ENCODE measurements around the gene PLCG2. TPM values are rescaled to one million over a fixed set of nuclear protein-coding genes. Genes with fewer than 3 reads are reported as not detected.

The PLCG2 gene
- total RNA-seq, 1 donor from 2014 or later, result 7.1 TPM

DNA sequence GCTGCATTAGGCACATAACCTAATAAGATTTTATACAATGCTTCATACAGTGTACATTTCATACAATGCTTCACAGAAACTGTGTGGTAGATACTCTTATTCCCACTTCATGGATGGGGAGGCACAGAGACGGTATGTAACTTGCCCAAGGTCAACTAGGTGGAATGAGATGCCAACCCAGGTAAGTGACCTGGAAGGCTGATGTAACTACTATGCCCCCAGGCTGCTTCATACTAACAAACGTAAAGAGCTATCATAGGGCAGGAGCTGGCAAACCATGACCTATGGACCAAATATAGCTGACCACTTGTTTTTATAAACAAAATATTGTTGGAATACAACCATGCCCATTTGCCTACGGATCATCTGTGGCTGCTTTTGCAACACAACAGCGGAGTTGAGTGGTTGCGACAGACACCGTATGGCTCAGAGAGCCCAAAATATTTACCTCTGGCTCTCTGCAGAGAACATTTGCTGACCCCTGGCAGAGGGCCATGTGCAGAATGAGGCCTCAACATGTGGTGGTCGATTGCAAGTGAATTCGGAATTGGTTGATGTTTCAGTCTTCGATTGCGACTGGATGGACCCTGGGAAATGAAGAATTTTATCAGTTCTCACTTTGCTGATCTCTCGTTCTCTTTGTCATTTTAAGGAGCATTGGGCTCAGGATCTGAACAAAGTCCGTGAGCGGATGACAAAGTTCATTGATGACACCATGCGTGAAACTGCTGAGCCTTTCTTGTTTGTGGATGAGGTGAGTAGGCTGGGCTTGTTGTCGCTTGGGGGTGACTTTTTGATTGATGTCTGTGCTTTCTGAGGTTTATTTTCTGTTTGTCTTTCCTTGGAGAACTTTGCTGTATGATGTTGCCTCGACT lies 109.7 kb downstream of the PLCG2 start:
- Mint-ChIP-seq H3K4me3 (ENCODE audit: low read depth) (no peak overlapping the region), H3K9me3 (no peaks in the 10 kb centered on the region), H3K36me3 (ENCODE audit: low read depth) (no peaks in the 10 kb centered on the region), H3K27me3 (ENCODE audit: low read depth) (no peaks in the 10 kb centered on the region), H3K27ac (no peak overlapping the region), H3K4me1 (ENCODE audit: low read depth) (peaks cover 1% of the 10 kb centered on the region)
- DNase-seq (ENCODE audit: low spot score), result no peak
- intact Hi-C loops (cut with micrococcal nuclease), result no loop called here

DNA sequence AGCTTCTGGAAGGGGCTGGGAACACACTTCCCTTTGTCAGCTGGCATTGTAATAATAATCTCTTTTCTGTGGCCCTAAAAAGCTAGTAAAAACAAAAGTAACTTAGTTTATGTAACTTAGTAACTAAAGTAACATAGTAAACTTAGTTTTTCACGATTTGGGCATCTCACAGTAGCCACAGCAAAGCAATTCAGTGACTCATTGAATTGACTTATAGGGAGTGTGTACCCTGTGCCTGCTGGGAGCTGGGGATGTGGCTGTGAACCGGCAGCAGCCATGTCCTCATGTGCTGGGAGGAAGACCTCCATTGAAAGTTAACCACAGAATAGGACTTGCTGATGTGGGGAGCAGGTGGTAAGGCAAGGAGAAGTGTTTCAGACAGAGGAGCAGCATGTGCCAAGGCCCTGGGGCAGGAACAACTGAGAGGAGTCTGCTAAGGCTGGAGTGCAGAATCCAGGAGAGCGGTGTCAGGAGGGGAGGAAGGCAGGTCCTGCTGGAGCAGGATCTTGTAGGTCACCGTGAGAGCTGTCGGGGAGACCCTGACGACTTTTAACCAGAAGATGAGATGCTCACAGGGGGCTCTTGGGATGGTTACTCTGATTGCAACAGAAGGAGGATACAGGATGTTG lies 112.8 kb downstream of the PLCG2 start:
- no peak overlapping the region for H3K27ac Mint-ChIP-seq
- H3K4me3 Mint-ChIP-seq (ENCODE audit: low read depth), result no peak overlapping the region
- no peak for DNase-seq (ENCODE audit: low spot score)
- no peaks in the 10 kb centered on the region for H3K36me3 Mint-ChIP-seq (ENCODE audit: low read depth)
- intact Hi-C loops (cut with micrococcal nuclease), result loop anchor here (2.0 kb wide), 1 partner anchor 171 kb away; no protein-coding TSS in a partner anchor
- no peaks in the 10 kb centered on the region for H3K27me3 Mint-ChIP-seq (ENCODE audit: low read depth)
- H3K9me3 Mint-ChIP-seq, result no peaks in the 10 kb centered on the region
- peaks cover 1% of the 10 kb centered on the region for H3K4me1 Mint-ChIP-seq (ENCODE audit: low read depth)

DNA sequence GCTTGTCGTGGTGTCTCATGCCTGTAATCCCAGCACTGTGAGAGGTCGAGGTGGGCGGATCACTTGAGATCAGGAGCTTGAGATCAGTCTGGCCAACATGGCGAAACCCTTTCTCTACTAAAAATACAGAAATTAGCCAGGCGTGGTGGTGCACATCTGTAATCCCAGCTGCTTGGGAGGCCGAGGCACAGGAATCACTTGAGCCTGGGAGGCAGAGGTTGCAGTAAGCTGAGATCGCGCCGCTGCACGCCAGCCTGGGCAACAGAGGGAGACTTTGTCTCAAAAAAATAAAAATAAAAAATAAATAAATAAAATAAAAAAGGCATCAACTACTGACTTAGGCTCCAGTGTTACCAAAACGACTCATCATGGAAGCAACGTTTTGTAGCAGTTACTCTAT lies 115.5 kb downstream of the PLCG2 start:
- no peak overlapping the region for H3K27ac Mint-ChIP-seq

DNA sequence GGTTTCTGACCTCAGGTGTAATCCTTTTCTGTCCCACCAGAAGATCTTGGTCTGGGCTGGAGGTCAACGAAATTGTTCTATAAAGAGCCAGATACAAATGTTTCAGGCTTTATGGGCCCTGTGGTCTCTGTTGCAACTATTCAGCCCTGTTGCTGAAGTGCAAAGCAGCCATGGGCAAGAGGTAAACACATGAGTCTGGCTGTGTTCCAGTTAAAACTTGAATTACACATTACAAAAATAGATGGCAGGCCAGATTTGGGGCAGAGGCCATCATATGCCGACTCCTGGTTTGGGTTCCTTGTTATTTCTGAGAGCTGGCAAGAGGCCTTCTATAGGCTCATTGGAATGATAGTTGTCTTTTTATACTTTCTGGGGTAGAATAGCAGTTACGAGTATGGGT lies 117.8 kb downstream of the PLCG2 start:
- DNase-seq (ENCODE audit: low spot score), result no peak
- no peaks in the 10 kb centered on the region for H3K27me3 Mint-ChIP-seq (ENCODE audit: low read depth)
- no peak overlapping the region for H3K4me3 Mint-ChIP-seq (ENCODE audit: low read depth)
- no peaks in the 10 kb centered on the region for H3K9me3 Mint-ChIP-seq
- no peaks in the 10 kb centered on the region for H3K4me1 Mint-ChIP-seq (ENCODE audit: low read depth)
- no peak overlapping the region for H3K27ac Mint-ChIP-seq
- intact Hi-C loops (cut with micrococcal nuclease), result no loop called here
- no peaks in the 10 kb centered on the region for H3K36me3 Mint-ChIP-seq (ENCODE audit: low read depth)

More for the DNA sequence above, 115.5 kb downstream of the PLCG2 start:
- H3K4me3 Mint-ChIP-seq (ENCODE audit: low read depth), result no peak overlapping the region
- H3K36me3 Mint-ChIP-seq (ENCODE audit: low read depth), result no peaks in the 10 kb centered on the region
- no peak for DNase-seq (ENCODE audit: low spot score)
- intact Hi-C loops (cut with micrococcal nuclease), result no loop called here
- no peaks in the 10 kb centered on the region for H3K27me3 Mint-ChIP-seq (ENCODE audit: low read depth)
- no peaks in the 10 kb centered on the region for H3K4me1 Mint-ChIP-seq (ENCODE audit: low read depth)
- no peaks in the 10 kb centered on the region for H3K9me3 Mint-ChIP-seq

DNA sequence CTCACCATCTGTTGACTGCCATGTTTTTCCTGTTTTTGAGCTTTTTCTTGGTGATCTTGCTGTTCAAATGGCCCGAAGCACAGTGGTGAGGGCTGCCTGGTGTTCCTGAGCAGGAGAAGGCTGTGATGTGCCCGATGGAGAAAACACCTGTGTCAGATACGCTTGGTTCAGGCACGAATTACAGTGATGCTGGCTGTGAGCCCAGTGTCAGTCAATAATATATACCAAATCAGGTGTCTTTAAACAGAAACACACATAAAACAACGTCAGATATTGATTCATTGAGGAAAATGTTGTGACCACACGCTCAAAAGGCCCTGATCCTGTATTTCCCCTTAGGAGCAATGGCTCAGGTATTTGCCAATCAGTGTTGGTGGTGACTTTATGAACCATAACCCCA lies 120.5 kb downstream of the PLCG2 start:
- Mint-ChIP-seq H3K4me3 (ENCODE audit: low read depth) (no peak overlapping the region), H3K36me3 (ENCODE audit: low read depth) (peaks cover 4% of the 10 kb centered on the region), H3K27ac (no peak overlapping the region), H3K9me3 (peaks cover 9% of the 10 kb centered on the region), H3K27me3 (ENCODE audit: low read depth) (no peaks in the 10 kb centered on the region), H3K4me1 (ENCODE audit: low read depth) (no peaks in the 10 kb centered on the region)
- intact Hi-C loops (cut with micrococcal nuclease), result no loop called here
- no peak for DNase-seq (ENCODE audit: low spot score)

DNA sequence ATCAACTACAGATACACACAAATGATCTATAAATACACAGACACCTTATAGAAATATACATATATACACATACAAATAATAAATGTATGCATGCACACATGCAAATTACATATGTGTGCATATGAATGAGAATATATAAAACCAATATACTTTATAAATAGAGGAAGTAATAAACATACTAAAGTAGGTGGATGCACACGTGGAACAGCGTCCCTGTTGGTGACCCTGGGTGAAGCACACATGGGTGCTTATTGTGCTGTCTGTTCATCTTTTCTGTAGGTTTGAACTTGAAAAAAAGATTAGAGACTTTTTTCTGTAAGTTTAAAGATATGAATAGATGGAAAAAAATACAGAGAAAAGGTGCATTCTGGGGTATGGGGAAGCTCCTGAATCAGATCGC lies 120.9 kb downstream of the PLCG2 start:
- DNase-seq (ENCODE audit: low spot score), result no peak
- no peaks in the 10 kb centered on the region for H3K27me3 Mint-ChIP-seq (ENCODE audit: low read depth)
- peaks cover 4% of the 10 kb centered on the region for H3K36me3 Mint-ChIP-seq (ENCODE audit: low read depth)
- H3K4me1 Mint-ChIP-seq (ENCODE audit: low read depth), result no peaks in the 10 kb centered on the region
- peaks cover 9% of the 10 kb centered on the region for H3K9me3 Mint-ChIP-seq
- no peak overlapping the region for H3K27ac Mint-ChIP-seq
- no peak overlapping the region for H3K4me3 Mint-ChIP-seq (ENCODE audit: low read depth)
- intact Hi-C loops (cut with micrococcal nuclease), result no loop called here

DNA sequence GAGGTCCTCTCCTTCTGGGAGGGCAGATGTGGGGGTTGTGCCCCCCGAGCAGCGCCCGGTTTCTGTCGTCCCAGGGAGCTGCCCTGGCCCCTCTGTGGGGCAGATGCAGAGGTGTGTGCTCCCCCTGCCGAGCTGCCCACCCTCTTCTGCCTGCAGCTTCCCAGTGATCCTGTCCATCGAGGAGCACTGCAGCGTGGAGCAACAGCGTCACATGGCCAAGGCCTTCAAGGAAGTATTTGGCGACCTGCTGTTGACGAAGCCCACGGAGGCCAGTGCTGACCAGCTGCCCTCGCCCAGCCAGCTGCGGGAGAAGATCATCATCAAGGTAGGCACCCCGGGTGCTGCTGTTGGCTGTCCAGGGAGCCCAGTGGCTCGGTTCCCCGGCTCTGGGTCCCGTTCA lies 121.4 kb downstream of the PLCG2 start:
- intact Hi-C loops (cut with micrococcal nuclease), result no loop called here
- no peak for DNase-seq (ENCODE audit: low spot score)
- H3K27ac Mint-ChIP-seq, result no peak overlapping the region
- H3K36me3 Mint-ChIP-seq (ENCODE audit: low read depth), result peaks cover 4% of the 10 kb centered on the region
- H3K4me3 Mint-ChIP-seq (ENCODE audit: low read depth), result no peak overlapping the region
- H3K27me3 Mint-ChIP-seq (ENCODE audit: low read depth), result no peaks in the 10 kb centered on the region
- H3K9me3 Mint-ChIP-seq, result peaks cover 9% of the 10 kb centered on the region
- no peaks in the 10 kb centered on the region for H3K4me1 Mint-ChIP-seq (ENCODE audit: low read depth)

DNA sequence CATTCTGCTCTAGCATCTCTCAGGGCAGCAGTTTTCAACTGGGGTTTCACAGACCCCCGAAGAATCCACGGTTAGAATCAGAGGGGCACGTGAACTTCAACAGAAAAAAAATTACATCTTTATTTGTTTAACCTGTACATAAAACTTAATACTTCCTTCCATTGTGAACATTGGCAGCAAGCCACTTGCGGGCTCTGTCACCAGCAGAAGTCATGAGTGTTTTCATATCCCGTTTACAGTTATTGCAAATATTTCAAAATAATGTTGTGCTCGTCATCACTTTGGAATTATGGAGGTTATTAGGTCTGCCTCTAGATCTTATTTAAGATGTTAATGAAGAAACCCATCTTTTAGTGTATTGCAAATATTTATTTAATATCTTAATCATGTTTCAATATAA lies 122.4 kb downstream of the PLCG2 start:
- no peak for DNase-seq (ENCODE audit: low spot score)
- Mint-ChIP-seq H3K4me1 (ENCODE audit: low read depth) (no peaks in the 10 kb centered on the region), H3K27me3 (ENCODE audit: low read depth) (no peaks in the 10 kb centered on the region), H3K4me3 (ENCODE audit: low read depth) (no peak overlapping the region), H3K9me3 (peaks cover 9% of the 10 kb centered on the region), H3K27ac (no peak overlapping the region), H3K36me3 (ENCODE audit: low read depth) (peaks cover 4% of the 10 kb centered on the region)
- intact Hi-C loops (cut with micrococcal nuclease), result no loop called here

DNA sequence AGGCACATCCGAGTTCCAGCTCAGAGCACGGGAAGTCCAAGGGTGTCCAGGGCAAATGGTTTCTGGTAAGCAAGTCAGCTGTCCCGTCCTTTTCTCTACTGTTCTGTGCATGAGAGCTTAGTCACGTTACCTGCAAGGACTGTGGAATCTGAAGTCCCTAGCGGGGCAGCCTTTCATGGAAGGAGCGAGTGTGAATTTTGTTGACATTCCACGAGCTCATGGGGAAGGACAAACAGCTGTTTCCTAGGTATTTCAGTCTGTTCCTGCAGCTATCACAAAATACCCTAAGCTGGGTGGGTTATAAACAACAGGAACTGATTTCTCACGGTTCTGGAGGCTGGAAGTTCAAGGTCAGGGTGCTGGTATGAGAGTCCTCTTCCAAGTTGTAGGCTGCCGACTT lies 122.9 kb downstream of the PLCG2 start:
- H3K4me3 Mint-ChIP-seq (ENCODE audit: low read depth), result no peak overlapping the region
- DNase-seq (ENCODE audit: low spot score), result no peak
- H3K9me3 Mint-ChIP-seq, result peaks cover 9% of the 10 kb centered on the region
- no peak overlapping the region for H3K27ac Mint-ChIP-seq
- no peaks in the 10 kb centered on the region for H3K4me1 Mint-ChIP-seq (ENCODE audit: low read depth)
- intact Hi-C loops (cut with micrococcal nuclease), result no loop called here
- H3K27me3 Mint-ChIP-seq (ENCODE audit: low read depth), result no peaks in the 10 kb centered on the region
- peaks cover 4% of the 10 kb centered on the region for H3K36me3 Mint-ChIP-seq (ENCODE audit: low read depth)

DNA sequence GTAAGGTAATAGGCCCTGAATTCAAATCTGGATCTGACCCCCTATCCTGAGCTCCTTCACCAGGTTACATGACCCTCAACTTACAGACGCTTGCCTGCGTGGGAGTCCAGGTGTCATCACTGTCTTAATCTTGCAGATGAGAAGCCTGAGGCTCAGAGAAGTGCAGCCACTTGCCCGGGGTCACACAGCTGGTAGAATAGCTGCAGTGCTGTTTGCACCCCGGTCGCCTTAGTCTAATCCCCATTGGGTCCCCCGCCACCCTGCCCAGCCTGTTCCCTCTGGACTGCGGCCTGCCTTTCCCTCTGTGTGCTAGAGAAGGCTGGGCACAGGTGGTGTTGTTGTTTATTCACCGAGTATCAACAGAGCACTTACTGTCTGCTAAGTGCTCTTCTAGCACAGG lies 125.2 kb downstream of the PLCG2 start:
- Mint-ChIP-seq H3K27ac (no peak overlapping the region), H3K4me1 (ENCODE audit: low read depth) (no peaks in the 10 kb centered on the region), H3K9me3 (peaks cover 9% of the 10 kb centered on the region), H3K4me3 (ENCODE audit: low read depth) (no peak overlapping the region), H3K36me3 (ENCODE audit: low read depth) (peaks cover 4% of the 10 kb centered on the region), H3K27me3 (ENCODE audit: low read depth) (no peaks in the 10 kb centered on the region)
- no peak for DNase-seq (ENCODE audit: low spot score)
- intact Hi-C loops (cut with micrococcal nuclease), result no loop called here

DNA sequence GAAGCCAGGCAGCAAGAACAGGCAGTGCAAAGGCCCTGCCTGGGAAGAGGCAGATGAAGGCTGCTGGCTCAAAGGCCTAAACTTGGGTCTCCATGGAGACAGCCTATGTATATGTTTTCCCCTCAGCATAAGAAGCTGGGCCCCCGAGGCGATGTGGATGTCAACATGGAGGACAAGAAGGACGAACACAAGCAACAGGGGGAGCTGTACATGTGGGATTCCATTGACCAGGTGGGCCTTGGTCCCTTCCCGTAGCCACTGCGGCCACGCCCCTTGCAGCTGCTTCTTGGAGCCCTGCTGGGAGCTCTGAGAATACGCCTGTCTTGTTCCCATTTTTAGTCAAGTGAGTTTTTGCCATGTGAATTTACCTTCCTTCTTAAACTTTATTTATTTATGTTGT lies 126.2 kb downstream of the PLCG2 start:
- peaks cover 9% of the 10 kb centered on the region for H3K9me3 Mint-ChIP-seq
- no peak overlapping the region for H3K4me3 Mint-ChIP-seq (ENCODE audit: low read depth)
- peaks cover 4% of the 10 kb centered on the region for H3K36me3 Mint-ChIP-seq (ENCODE audit: low read depth)
- intact Hi-C loops (cut with micrococcal nuclease), result no loop called here
- no peak for DNase-seq (ENCODE audit: low spot score)
- H3K4me1 Mint-ChIP-seq (ENCODE audit: low read depth), result no peaks in the 10 kb centered on the region
- H3K27ac Mint-ChIP-seq, result no peak overlapping the region
- no peaks in the 10 kb centered on the region for H3K27me3 Mint-ChIP-seq (ENCODE audit: low read depth)

DNA sequence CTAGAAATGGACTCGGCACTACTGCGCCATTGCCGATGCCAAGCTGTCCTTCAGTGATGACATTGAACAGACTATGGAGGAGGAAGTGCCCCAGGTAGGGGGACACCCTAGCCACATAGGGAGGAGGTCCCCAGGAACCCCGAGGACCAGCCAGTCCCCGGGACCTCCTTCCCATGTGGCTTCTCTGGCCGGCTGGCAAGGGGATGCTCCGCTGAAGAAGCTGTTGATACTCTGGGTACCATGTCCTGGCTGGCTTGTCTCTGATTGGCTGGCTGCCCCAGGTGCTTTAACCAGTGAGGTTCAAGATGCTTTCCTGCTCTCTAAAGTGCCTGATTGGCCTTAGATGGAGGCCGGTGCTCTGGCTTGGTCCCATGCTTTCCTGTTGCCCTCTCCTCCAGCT lies 128.6 kb downstream of the PLCG2 start:
- DNase-seq (ENCODE audit: low spot score), result no peak
- Mint-ChIP-seq H3K4me3 (ENCODE audit: low read depth) (no peak overlapping the region), H3K27ac (no peak overlapping the region), H3K27me3 (ENCODE audit: low read depth) (no peaks in the 10 kb centered on the region), H3K9me3 (peaks cover 6% of the 10 kb centered on the region), H3K36me3 (ENCODE audit: low read depth) (peaks cover 2% of the 10 kb centered on the region), H3K4me1 (ENCODE audit: low read depth) (no peaks in the 10 kb centered on the region)
- intact Hi-C loops (cut with micrococcal nuclease), result no loop called here

DNA sequence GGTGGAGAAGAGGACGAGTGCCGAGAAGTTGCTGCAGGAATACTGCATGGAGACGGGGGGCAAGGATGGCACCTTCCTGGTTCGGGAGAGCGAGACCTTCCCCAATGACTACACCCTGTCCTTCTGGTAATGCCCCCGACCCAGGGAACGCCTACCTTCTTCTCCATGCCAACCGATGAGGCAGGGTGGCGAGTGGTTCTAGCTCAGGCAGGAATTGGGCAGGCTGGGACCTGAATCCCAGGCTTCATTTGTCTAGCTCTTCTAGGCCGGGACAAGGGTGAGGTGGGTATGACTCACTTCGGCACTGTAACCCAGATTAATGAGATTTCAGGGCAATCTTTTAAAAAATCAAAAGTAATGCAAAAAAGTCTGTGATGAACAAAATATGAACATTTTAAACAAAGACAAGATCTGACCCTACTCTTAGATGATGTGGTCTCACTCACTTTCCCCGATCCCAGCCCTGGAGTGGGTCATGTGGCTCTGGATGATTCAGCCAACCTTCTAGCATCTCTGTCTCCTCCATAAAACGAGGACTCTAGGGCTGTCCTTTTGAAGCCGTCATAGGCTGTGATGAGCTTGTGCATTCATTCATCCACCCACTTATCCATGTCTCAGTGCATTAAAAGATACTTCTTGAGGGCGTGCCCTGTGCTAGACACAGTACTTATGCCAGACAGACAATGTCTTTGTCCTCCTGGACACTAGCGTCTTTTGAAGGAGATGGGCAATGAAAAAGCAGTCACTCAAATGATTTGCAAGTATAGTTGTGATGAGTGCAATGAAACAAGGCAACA lies 129.6 kb downstream of the PLCG2 start:
- no peak for DNase-seq (ENCODE audit: low spot score)
- Mint-ChIP-seq H3K4me1 (ENCODE audit: low read depth) (no peaks in the 10 kb centered on the region), H3K4me3 (ENCODE audit: low read depth) (no peak overlapping the region), H3K27ac (no peak overlapping the region), H3K9me3 (no peaks in the 10 kb centered on the region), H3K27me3 (ENCODE audit: low read depth) (no peaks in the 10 kb centered on the region), H3K36me3 (ENCODE audit: low read depth) (no peaks in the 10 kb centered on the region)
- intact Hi-C loops (cut with micrococcal nuclease), result no loop called here
